GM18873 (cell line): Measurements from ENCODE around the gene TMEM272.
"Not testable (repeated sequence)": the region's sequence is repeated elsewhere in the genome, so short reads cannot be mapped to it uniquely, and the experiment has no call there.

Source experiments
- ATAC-seq: cut with Tn5 transposase; IDR thresholded peaks from one replicate; pipeline ENCODE4 v1.9.1; 2021; ENCODE audit warnings: mild to moderate bottlenecking, moderate library complexity, moderate number of reproducible peaks; ENCODE audit not compliant: unreplicated experiment, low FRiP score

Gene TMEM272

DNA sequence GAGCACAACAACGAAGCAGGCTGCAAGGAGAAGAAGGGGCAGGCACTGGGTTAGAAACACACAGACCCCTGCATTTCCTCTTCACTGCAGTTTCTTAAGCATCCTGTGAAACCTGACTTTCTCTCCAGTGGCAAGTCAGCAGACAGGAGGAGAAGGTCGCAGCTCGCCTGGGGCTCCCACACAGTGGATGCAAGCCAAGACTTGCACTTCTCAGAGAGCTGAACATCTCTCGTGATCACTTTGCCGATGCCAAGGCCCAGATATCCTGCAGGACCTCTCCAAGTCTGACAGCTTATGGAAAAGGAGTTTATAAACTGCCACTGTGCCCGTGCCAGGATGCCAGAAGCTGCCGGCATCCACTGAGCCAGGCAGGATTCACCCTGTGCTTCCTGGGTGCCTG, 18.4 kb downstream of the TMEM272 start:
- no peak for ATAC-seq

DNA sequence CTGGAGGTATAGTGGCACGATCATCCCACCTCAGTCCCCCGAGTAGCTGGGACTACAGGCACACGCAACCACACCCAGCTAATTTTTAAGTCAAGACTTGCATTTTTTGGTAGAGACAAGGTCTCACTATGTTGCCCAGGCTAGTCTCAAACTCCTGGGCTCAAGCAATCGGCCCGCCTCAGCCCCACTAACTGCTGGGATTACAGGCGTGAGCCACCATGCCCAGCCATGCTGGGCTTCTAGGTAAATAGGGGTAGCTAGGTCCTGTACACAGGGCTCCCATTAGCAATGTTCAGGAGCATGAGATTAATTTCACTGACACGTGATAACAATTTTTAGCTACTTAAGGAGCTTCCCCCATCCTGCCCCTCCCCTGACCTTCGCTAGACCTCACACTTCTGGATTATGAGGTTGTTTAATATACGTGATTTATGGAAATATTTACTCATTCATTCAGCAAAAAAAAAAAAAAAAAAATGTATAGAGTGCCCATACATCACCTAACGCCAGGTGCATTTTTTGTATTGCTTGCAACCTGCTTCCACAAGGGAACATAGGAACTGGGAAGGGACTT, 19.2 kb downstream of the TMEM272 start:
- ATAC-seq = no peak

DNA sequence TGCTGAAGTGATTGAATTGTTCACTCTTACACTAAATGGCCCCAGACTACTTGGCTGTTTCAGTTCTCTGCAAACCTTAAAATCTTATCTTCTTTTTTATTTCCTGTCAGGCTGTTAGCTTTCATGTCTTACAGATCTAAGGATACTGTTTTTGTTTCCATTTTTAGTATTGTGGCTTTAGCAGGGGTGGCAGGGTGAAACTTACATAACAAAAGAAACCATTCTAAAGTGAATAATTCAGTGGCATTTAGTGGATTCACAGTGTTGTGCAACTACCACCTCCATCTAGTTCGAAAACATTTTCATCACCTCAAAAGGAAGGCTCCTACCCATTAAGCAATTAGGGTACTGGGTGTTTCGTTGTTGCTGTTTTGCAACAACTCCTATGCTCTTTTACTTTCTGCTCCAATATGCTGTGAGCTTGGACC, 19.8 kb downstream of the TMEM272 start:
- no peak for ATAC-seq

DNA sequence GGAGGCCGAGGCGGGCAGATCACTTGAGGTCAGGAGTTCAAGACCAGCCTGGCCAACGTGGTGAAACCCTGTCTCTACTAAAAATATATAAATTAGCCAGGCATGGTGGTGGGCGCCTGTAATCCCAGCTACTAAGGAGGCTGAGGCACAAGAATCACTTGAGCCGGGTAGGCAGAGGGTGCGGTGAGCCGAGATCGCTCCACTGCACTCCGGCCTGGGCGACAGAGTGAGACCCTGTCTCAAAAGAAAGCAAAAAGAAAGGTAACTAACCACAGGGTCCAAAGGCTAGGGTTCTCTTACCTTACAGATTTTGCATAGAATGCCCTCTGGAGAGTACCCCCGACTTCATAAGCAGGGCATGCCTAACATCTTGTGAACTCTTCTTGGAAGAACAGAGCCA, 20.3 kb downstream of the TMEM272 start:
- ATAC-seq = not testable (repeated sequence)

DNA sequence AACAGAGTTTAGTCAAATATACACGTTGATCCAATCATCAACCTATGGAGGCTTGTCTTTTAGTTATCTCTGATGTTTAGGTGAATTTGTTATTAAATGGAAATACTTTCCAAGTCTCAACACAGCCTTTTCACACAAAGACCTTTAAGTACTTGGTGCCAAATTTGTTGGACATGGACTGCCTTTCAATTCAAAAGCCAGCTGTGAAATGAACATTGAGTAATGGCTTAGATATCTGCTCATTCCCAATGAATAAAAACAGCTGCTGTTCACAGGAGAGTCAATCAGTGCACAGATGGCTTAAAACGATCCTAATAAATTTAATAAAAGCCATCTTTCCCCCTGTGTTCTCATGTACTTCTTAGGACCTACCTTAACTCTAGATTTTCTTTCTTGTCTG, 21.1 kb downstream of the TMEM272 start:
- ATAC-seq = no peak

DNA sequence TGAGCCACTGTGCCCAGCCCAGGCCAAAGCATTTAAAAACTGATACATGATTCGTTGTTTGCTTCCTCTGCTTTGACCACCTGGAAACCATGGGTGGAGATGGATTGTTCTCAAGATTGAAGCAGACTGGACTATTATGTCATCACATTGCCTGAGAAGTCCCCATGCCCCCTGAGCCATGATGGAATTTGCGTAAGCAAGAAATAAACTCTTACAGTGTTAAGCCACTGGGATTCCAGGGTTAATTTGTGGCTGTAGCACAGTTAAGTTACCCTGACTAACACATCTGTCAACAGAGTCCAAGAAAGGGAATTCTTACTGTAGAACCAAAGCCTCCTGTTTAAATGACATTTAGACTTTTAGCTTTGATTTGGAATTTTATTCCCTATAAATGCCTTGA, 21.6 kb downstream of the TMEM272 start:
- ATAC-seq = no peak

DNA sequence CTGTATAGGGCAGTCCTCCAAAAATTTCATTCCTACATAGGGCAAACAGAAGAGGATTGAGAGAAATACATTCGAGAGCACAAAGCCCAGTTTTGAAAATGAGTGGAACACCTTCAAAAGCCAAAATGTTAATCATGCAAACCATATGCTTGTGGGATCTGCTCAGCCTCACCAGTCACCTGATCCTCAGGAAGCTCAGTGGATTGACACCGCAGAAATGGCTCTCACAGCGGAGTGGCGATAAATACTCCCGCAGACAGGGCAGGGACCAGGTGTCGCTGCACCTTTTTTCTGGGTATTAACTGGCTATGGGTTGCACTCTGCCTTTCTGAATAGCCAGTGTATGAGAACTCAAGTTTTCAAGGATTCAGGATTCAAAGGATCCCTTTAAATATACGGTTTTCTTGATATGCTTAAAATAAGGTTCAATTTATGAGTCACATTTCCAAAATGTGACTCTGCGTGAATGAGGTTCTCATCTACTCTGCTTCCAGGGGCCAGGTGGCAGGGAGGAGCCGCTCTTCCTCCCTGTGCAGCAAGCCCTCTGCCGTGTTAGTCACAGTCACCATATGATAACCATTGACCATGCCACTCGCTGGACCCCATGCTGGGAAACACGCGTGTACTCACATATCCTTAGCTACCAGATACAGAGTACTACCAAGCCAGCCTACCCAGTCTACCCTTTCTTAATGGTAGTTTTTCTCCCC, 22.7 kb downstream of the TMEM272 start:
- ATAC-seq = no peak

DNA sequence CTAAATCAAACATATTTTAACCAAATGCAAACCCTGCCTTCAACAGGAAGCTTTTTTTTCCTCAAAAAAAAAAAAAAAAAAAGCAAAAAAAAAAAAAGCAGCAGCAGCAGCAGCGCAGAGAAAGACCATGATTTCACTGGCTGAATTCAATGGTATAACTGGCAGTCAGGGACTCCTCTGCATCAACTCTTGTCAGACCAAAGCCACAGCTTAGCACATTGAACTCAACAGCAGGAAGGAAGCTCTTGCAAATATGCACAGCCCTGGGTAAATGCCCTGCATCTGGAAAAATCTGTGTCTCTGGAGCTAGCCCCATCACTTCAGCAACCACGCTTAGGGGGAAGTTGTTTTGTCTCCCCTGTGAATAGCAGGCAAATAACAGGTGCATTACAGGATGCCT, 23.4 kb downstream of the TMEM272 start:
- no peak for ATAC-seq

DNA sequence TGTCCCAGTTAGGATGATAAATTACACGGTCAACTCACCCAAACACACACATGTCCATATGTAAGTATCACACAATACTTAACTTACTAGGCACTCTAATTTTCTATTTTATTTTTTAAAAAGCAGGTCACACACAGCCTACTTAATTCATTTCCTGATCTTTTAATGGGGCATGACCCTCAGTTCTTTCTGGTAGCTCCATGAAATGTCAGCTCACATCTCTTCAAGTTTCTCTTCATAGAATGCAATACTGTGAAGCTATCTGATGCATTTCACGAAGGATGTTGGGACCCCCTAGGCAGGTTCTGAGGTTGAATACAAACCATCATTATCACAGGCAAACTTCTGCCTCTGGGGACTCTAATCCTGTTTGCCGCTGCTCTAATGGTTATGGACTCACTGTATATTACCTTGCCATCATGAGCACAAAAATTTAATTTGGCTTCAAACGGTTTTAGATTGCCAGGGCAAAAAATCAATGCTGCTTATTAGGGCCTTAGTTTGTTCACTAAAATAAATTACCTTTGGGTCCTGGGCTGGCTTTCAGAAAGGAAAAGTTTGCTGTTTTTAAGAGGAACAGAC, 24.9 kb downstream of the TMEM272 start:
- ATAC-seq = no peak

DNA sequence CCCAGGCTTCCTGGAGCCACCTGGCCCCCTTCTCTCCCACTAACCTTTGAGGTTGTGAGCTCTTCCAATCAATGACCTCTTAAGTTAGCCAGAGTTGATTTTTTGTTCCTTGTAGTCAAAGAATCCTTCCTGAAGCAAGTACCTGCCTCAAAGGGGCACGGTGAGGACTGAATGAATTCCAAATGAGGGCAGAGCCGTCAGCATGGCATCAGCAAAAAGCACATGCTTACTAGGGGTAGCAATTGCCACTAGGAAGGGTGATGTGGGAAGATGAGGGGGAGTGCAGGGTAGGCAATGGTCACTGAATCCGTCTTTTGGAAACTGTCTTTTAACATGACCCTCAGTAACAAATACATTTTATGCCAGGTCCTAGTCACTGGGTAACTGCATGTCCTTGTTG, 25.4 kb downstream of the TMEM272 start:
- ATAC-seq = no peak

DNA sequence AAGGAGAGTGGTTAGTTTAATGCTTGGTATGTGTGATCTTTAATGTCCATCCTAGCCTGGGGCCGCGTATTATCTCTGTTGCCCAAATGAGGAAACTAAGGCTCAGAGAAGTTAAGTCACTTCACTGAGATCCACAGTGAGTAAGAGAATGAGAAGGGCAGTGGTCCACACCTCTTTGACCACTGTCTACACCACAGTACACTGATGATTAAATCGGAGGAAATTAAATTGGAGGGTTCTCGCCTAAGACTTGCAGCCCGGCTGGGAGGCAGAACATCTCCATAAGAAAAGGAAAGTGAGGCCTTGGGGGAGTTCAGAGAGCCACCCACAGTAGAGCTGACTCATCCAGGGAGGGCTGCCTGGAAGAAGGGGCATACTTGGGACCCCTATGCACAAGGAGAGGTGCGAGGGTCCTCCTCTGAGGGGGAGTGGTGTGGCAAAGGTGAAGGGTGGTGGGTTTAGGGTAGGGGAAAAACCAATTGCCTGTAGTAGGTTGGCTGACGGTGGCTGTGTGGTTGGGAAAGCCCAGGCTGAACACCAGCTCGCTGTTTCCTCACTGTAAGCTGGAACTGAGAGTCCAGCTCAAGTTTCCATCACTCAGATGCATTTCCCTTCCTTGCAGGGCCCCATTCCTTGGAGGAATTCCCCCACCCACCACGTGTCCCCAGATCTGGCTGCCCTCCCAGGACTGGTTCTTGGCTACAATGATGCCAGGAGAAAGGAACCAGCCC, 26.0 kb downstream of the TMEM272 start:
- ATAC-seq = no peak

DNA sequence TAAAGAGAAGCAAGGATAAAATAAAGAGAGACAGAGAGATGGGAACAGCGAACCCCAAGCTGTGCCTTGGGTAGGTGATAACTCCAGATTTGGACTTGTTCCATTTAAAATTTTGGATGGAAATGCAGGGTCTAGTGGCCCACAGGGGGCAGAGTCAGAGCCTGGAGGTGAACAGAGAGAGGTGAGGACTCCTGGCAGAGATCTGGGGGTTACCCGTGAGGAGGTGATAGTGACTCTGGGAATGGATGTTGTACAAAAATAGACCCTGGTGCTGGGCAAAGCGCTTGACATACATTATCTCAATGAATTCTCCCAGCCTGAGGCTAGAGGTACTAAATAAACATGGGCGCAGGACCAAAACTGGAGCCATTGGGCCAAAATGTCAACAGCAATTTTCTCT, 26.7 kb downstream of the TMEM272 start:
- no peak for ATAC-seq

DNA sequence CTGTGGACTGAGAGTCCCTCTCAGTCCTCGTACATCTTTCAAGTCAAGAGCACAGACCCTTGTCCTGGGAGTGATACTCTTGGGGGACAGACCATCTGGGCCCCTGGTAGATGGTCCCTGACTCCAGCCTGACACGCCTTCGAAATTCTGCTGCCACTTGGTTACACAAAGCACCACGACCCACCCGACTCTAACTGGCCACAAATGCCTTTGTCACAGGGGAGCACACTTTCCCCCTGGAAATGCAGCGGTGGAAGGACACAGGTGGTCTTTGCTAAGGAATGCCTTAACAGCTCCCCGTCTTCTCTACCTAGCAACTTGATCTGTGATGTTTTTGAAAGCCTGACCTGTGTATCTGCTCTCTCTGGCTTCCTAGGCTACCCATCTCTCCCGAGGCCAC, 27.3 kb downstream of the TMEM272 start:
- ATAC-seq = no peak

DNA sequence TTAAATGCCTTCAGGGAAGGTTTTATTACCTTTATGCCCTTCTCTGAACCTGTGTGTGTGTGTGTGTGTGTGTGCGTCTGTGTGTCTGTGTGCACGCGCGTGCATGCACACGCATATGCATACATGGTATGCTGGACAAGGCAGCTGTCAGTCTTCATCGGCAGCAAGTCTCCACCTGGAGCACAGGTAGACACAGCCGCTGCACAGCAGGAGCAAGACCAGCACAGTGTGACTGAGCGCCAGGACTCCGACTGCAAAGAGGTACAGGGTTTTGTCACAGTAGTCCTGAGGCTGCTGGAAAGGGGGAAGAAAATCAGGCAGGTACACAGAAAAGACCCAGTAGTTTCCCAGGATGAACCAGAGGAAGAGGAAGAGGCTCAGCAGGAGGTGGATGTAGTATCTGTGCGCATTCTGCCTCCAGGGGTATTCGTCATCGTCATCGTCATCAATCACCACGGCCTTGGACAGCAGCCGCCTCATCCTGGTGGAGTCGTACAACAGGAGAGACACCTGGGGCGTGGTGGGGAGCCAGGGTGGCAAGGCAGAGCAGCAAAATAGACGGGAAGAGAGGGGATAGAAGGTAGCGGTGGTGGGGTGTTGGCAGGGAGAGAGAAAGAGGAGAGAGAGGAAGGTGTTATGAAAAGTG, 28.2 kb downstream of the TMEM272 start:
- ATAC-seq = no peak

DNA sequence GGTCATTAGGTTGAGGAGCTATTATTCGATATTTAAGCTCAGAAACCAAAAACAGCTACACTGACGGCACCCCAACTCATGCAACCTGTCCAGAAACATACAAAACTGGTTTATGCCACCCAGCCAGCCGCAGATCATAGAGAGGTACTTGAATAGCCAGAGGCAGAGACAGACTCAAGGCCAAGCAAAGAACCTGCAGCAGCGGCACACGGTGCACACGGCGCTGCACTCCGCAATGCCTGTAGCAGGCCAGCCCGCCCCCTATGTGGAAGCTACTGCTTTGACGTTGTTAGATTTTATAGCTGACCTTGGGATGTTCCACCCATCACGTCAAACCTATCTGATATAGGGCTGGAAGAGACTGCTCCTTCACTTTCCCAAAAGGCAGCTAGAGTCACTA, 29.1 kb downstream of the TMEM272 start:
- no peak for ATAC-seq

DNA sequence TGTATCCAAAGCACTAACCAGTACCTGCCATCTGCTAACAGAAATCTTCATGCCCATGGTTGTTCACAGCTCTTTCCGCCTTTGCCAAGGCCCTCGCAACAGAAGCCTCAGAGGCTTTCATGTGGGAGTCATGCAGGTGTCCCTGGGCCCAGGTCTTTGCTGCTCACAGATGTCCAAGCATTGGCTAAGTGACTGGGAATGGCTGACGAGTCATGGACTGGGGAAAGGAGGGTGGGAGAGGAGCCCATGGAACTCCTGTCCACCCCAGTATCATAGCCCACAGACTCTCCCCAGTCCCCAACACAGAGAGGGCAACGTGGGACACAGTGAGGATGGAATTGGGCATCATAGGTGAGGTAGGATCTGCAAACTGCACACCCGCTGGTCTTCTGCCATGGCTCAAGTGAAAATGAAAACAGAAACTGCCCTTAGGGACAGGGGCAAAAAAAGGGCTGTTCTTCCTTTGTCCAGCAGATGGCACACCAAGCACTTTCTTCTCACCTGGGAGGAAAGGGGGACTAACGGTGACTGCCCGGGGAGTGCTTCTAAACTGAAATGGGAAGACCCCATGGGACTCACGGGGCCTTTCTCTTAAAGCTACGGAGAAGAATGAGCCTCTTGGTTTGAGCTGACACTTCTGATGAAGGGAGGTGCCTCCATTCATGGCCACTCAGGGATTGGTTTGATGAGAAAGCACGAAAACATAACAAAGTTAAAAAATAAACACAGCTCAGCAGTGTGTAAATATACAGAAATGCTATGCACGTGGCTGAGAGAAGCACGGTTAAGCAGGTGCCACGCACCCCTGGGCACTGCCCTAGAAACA, 29.9 kb downstream of the TMEM272 start:
- peak; percentile 77 for ATAC-seq

DNA sequence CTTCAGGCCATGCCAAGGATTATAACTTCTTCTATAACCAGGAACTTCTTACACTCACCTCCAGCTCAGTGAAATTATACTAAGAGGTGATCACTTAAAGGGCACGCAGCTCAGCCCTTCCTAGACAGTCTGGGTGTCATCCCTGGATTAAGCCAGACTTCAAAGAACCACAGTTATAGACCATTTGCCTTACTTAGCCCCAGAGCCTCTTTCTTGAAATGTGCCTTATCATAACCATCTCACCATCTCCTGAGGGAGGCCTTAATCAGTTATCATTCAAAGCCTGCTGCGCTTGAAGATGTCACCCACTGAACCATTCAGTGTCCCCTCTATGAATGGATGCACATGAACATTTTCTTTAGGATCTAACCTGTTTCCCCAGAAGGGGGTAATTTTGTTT, 30.9 kb downstream of the TMEM272 start:
- ATAC-seq = no peak

DNA sequence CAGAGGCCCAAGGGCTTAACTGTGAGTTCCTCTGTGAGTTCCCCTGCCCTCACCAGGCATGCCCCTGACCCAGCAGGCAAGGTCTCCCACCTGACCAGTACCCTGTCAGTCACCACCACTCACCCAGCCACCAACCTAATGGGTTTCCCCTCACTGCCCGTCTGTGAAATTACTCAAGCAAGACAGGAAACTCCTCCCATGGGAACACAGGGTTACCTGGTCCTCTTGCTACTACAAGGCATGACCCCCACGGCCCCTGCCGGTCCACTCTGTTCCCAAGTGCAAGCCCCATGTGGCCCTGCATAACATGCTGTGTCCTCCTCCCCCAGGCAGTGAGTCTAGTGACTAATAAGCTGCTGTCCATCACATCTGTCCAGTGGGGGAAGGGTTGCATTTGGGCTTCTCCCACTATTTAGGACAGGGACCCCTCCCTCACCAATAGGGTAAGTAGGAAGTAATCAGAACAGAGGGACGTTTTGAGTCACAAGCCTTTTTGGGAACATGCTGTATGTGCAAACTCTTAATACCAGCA, 33.0 kb downstream of the TMEM272 start:
- peak; percentile 40 for ATAC-seq

DNA sequence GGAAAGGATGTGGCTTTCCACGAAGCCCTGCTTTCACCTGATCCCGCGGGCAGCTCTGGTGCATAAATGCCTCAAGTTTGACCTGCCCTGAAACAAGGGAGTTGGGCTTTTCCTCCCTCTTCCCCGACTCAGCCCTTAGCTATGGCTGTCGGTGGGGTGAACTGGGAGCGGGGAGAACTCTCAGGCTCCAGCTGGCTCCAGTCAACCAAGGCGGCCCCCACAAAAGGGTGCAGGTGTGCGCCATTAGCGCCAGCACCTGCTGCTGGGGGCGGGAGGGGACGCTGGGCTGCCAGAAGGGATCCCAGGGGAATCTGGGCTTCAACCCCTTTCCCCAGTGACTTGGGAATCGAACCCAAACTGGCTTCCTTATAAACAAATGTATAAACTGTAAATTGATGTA, 33.9 kb downstream of the TMEM272 start:
- ATAC-seq = no peak

DNA sequence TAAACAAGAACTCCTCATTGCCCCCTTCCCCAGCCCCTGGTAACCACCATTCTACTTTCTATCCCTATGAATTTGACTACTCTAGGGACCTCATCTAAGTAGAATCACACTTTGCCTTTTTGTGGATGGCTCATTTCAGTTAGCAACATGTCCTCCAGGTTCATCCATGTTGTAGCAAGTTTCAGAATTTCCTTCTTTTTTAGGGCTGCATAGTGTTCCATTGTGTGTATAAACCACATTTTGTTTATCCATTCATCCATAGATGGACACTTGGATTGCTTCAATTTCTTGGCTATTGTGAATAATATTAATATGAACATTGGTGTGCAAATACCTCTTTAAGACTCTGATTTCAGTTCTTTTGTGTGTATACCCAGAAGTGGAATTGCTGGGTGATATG, 36.2 kb downstream of the TMEM272 start:
- ATAC-seq = no peak
